H1 (cell line): ENCODE results near the gene CACNA1D.

Experiments
- MAFK ChIP-seq: IDR thresholded peaks from 2 replicates; pipeline ENCODE4 v1.6.1; 2012; ENCODE audit warnings: low read depth, mild to moderate bottlenecking, improper control_type of control experiment, low read length
- MAX ChIP-seq: IDR thresholded peaks from 2 replicates; pipeline ENCODE4 v1.6.1; 2012; ENCODE audit warnings: inconsistent platforms
- SAP30 ChIP-seq: fragments of 300-600 bp; sonication (generic); IDR thresholded peaks from 2 replicates; pipeline ENCODE4 v1.7.1; 2012; ENCODE audit warnings: low read length, moderate library complexity, mild to moderate bottlenecking, inconsistent platforms; ENCODE audit not compliant: insufficient read depth, insufficient replicate concordance
- TF ChIP-seq, protein P1 (sequence below), 3 experiments: IDR thresholded peaks; 1 replicate in 2 of 3; 2 replicates in 1 of 3; pipeline versions ENCODE4 v1.5.1 to v1.6.1; 2011; ENCODE audit warnings: low read length in 3 of 3, mild to moderate bottlenecking in 3 of 3, inconsistent platforms in 2 of 3, low read depth in 1 of 3, moderate library complexity in 1 of 3; ENCODE audit not compliant: insufficient read depth in 1 of 3; ENCODE audit errors: control extremely low read depth in 1 of 3

DNA sequence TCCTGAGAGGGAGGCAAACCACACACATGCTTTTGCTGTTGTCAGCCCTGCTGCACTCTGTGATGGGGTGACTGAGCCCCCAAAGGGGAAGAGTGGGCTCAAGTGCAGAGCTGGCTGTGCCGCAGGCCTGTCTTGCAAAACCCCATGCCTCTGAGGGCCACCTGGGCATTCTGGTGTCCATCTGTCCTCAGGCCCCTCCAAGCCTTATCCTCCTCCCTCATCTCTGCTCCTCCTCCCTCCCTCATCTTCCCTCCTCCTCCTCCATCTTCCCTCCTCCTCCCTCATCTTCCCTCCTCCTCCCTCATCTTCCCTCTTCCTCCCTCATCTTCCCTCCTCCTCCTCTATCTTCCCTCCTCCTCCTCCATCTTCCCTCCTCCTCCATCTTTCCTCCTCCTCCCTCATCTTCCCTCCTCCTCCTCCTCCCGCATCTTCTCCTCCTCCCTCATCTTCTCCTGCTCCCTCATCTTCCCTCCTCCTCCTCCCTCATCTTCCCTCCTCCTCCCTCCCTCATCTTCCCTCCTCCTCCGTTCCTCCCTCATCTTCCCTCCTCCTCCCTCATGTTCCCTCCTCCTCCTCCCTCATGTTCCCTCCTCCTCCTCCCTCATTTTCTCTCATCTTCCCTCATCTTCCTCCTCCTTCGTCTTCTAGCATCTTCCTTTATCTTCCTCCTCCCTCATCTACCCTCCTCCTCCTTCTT lies 311.2 kb downstream of the CACNA1D start:
- TF ChIP-seq MAX (no peak), SAP30 (no peak), MAFK (no peak)
- TF ChIP-seq, protein P1, sequence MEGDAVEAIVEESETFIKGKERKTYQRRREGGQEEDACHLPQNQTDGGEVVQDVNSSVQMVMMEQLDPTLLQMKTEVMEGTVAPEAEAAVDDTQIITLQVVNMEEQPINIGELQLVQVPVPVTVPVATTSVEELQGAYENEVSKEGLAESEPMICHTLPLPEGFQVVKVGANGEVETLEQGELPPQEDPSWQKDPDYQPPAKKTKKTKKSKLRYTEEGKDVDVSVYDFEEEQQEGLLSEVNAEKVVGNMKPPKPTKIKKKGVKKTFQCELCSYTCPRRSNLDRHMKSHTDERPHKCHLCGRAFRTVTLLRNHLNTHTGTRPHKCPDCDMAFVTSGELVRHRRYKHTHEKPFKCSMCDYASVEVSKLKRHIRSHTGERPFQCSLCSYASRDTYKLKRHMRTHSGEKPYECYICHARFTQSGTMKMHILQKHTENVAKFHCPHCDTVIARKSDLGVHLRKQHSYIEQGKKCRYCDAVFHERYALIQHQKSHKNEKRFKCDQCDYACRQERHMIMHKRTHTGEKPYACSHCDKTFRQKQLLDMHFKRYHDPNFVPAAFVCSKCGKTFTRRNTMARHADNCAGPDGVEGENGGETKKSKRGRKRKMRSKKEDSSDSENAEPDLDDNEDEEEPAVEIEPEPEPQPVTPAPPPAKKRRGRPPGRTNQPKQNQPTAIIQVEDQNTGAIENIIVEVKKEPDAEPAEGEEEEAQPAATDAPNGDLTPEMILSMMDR (IDR thresholded peaks at IDR 0.05; ENCODE audit: control extremely low read depth in 1 of 3, insufficient read depth in 1 of 3, low read depth in 1 of 3, low read length in 3 of 3) = no peak
